HCT116 (cell line): ENCODE data around the gene SAP130. TPM values are rescaled to one million over a fixed set of nuclear protein-coding genes. Genes with fewer than 3 reads are reported as not detected.

Source experiments
- ATAC-seq: fragments of 200-7000 bp; cut with Tn5 transposase; 2 replicates; pipeline ENCODE4 v1.9.1; 2020; ENCODE audit warnings: mild to moderate bottlenecking, moderate library complexity
- BruUV-seq: library from RNA; stranded (reverse); fragments of 400-500 nt; replicated peaks from 2 replicates; lab custom pipeline; 2021; lab: Mats Ljungman, UMichigan
- CTCF ChIA-PET: fragments of 300-600 bp; sonication (Branson Sonifier 250); formaldehyde crosslinking; loops from one replicate; lab custom pipeline; 2021; ENCODE audit warnings: antibody characterized with exemption; lab: Charles Lee
- POLR2A ChIA-PET: fragments of 300-600, 350-600 bp; sonication (Branson Sonifier 250); formaldehyde crosslinking; loops from one replicate; lab custom pipeline; 2021; ENCODE audit warnings: antibody characterized with exemption; lab: Charles Lee
- RAD21 ChIA-PET, 2 experiments: fragments of 300-600 bp; sonication (Branson Sonifier 250); formaldehyde crosslinking; loops; one replicate each; lab custom pipeline; 2023; ENCODE audit warnings: low total read pairs in 2 of 2; ENCODE audit not compliant: uncharacterized antibody in 2 of 2, unreplicated experiment in 2 of 2, low non-redundant PET in 1 of 2; lab: Charles Lee
- DNase-seq: peaks from one replicate; pipeline ENCODE4 v3.0.0-alpha.2; 2010; ENCODE audit warnings: low read depth, low spot score
- H2AFZ ChIP-seq: fragments of 200-600 bp; shearing (Covaris generic), sonication (generic); 2 replicates; pipeline ENCODE4 v1.6.1; 2017; ENCODE audit warnings: low read depth, mixed run types, mixed read lengths, antibody characterized with exemption, low read length; ENCODE audit not compliant: poor library complexity, severe bottlenecking
- H3K27ac ChIP-seq: 2 replicates; pipeline ENCODE4 v1.5.1; 2012; ENCODE audit warnings: low read depth, low read length
- H3K27me3 ChIP-seq: fragments of 200-600 bp; sonication (generic); 2 replicates; pipeline ENCODE4 v1.6.1; 2016; ENCODE audit warnings: mixed run types, low read length, mixed read lengths; ENCODE audit not compliant: insufficient read depth
- H3K36me3 ChIP-seq, 2 experiments: fragments of 200-500 bp in 1 of 2; fragments of 200-600 bp in 1 of 2; sonication (Bioruptor generic) in 1 of 2; sonication (generic) in 1 of 2; 2 replicates each; pipeline versions ENCODE4 v1.5.1 to v1.6.1; 2014 to 2016; ENCODE audit warnings: low read length in 2 of 2, inconsistent platforms in 1 of 2, mixed read lengths in 1 of 2, mixed run types in 1 of 2; ENCODE audit not compliant: insufficient read depth in 2 of 2, control insufficient read depth in 1 of 2
- H3K4me1 ChIP-seq, 2 experiments: fragments of 200-600 bp in 1 of 2; sonication (generic) in 1 of 2; 2 replicates each; pipeline versions ENCODE4 v1.5.1 to v1.6.1; 2012 to 2017; ENCODE audit warnings: low read length in 2 of 2, inconsistent platforms in 1 of 2, mild to moderate bottlenecking in 1 of 2, mixed read lengths in 1 of 2, mixed run types in 1 of 2, moderate library complexity in 1 of 2; ENCODE audit not compliant: insufficient read depth in 2 of 2, control insufficient read depth in 1 of 2
- H3K4me2 ChIP-seq: fragments of 200-600 bp; sonication (generic); 2 replicates; pipeline ENCODE4 v1.6.1; 2017; ENCODE audit warnings: mixed run types, low read length, mixed read lengths
- H3K4me3 ChIP-seq, 2 experiments: fragments of 200-600 bp in 1 of 2; sonication (generic) in 1 of 2; replicated peaks in 1 of 2; 2 replicates each; pipeline ENCODE4 v1.5.1; 2011 to 2016; ENCODE audit warnings: low read length in 2 of 2, control low read depth in 1 of 2, low read depth in 1 of 2, mild to moderate bottlenecking in 1 of 2, mixed read lengths in 1 of 2, mixed run types in 1 of 2
- H3K79me2 ChIP-seq: fragments of 200-600 bp; sonication (generic); 2 replicates; pipeline ENCODE4 v1.6.1; 2017; ENCODE audit warnings: mild to moderate bottlenecking, mixed run types, low read length, moderate library complexity, mixed read lengths; ENCODE audit not compliant: insufficient read depth
- H3K9ac ChIP-seq: fragments of 200-600 bp; sonication (generic); 2 replicates; pipeline ENCODE4 v1.6.1; 2016; ENCODE audit warnings: low read length, mixed read lengths
- H3K9me2 ChIP-seq: fragments of 200-600 bp; sonication (generic), shearing (Covaris generic); 2 replicates; pipeline ENCODE4 v1.6.1; 2017; ENCODE audit warnings: mixed run types, mild to moderate bottlenecking, moderate library complexity; ENCODE audit not compliant: insufficient read depth
- H3K9me3 ChIP-seq, 2 experiments: fragments of 200-500 bp in 1 of 2; fragments of 200-600 bp in 1 of 2; sonication (Bioruptor generic) in 1 of 2; sonication (generic) in 1 of 2; 2 replicates each; pipeline ENCODE4 v1.6.1; 2014 to 2017; ENCODE audit warnings: low read length in 2 of 2, mixed read lengths in 2 of 2, inconsistent platforms in 1 of 2, low read depth in 1 of 2, mild to moderate bottlenecking in 1 of 2, mixed run types in 1 of 2, moderate library complexity in 1 of 2; ENCODE audit not compliant: control insufficient read depth in 1 of 2, insufficient read depth in 1 of 2
- H4K20me1 ChIP-seq: fragments of 200-600 bp; sonication (generic), shearing (Covaris generic); 2 replicates; pipeline ENCODE4 v1.6.1; 2017; ENCODE audit warnings: mixed run types, mild to moderate bottlenecking, moderate library complexity; ENCODE audit not compliant: insufficient read depth
- CBX3 ChIP-seq: IDR thresholded peaks from 2 replicates; pipeline ENCODE4 v1.6.1; 2012; ENCODE audit warnings: low read depth
- ELF1 ChIP-seq: IDR thresholded peaks from 2 replicates; pipeline ENCODE4 v1.6.1; 2012; ENCODE audit warnings: low read depth, borderline replicate concordance
- EZH2 ChIP-seq: fragments of 200-600 bp; sonication (generic); IDR thresholded peaks from 2 replicates; pipeline ENCODE4 v1.6.1; 2017; ENCODE audit warnings: antibody characterized with exemption, mixed run types
- EZH2phosphoT487 ChIP-seq: fragments of 200-600 bp; IDR thresholded peaks from 2 replicates; pipeline ENCODE4 v1.6.1; 2018; ENCODE audit warnings: antibody characterized with exemption, borderline replicate concordance
- FOSL1 ChIP-seq: IDR thresholded peaks from 2 replicates; pipeline ENCODE4 v1.6.1; 2012; ENCODE audit warnings: low read depth
- JUND ChIP-seq: IDR thresholded peaks from 2 replicates; pipeline ENCODE4 v1.6.1; 2012
- MAX ChIP-seq: IDR thresholded peaks from 2 replicates; pipeline ENCODE4 v1.6.1; 2012
- POLR2A ChIP-seq: IDR thresholded peaks from 2 replicates; pipeline ENCODE4 v1.7.0; 2011; ENCODE audit warnings: borderline replicate concordance; ENCODE audit not compliant: insufficient read depth, insufficient read length; ENCODE audit errors: extremely low read depth
- POLR2AphosphoS5 ChIP-seq: IDR thresholded peaks from 2 replicates; pipeline ENCODE4 v1.6.1; 2011; ENCODE audit warnings: mild to moderate bottlenecking, low read depth, low read length, moderate library complexity
- RAD21 ChIP-seq: IDR thresholded peaks from 2 replicates; pipeline ENCODE4 v1.6.1; 2012; ENCODE audit warnings: low read depth, mild to moderate bottlenecking
- SP1 ChIP-seq: IDR thresholded peaks from 2 replicates; pipeline ENCODE4 v1.6.1; 2012; ENCODE audit warnings: low read depth
- SRF ChIP-seq: IDR thresholded peaks from 2 replicates; pipeline ENCODE4 v1.6.1; 2012; ENCODE audit warnings: low read depth
- TCF7L2 ChIP-seq: IDR thresholded peaks from 2 replicates; pipeline ENCODE4 v1.7.0; 2011; ENCODE audit warnings: borderline replicate concordance, inconsistent platforms; ENCODE audit not compliant: insufficient read depth, insufficient read length; ENCODE audit errors: extremely low read depth
- YY1 ChIP-seq: IDR thresholded peaks from 2 replicates; pipeline ENCODE4 v1.6.1; 2011; ENCODE audit warnings: low read length, low read depth, moderate library complexity, mild to moderate bottlenecking; ENCODE audit not compliant: insufficient replicate concordance; ENCODE audit errors: extremely low read depth
- ZBTB33 ChIP-seq: IDR thresholded peaks from 2 replicates; pipeline ENCODE4 v1.6.1; 2011; ENCODE audit warnings: mild to moderate bottlenecking, low read length, moderate library complexity; ENCODE audit not compliant: insufficient replicate concordance; ENCODE audit errors: extremely low read depth
- intact Hi-C: fragments of 100-400 bp; cut with micrococcal nuclease; formaldehyde crosslinking; loops from 2 replicates; pipeline ENCODE4 v1.10.0; 2022
- total RNA-seq: library from RNA; stranded (reverse); gene quantifications from one replicate; pipeline ENCODE4 v1.2.1, GENCODE V29; 2021; ENCODE audit not compliant: unreplicated experiment
- TF ChIP-seq, protein P1 (sequence below): IDR thresholded peaks from 2 replicates; pipeline ENCODE4 v1.6.1; 2012

Gene SAP130
- total RNA-seq, 1 experiment from 2014 or later: 29.5 TPM

GRCh38 chr2:128057334-128057733, 29.5 kb upstream of the SAP130 start:
- ChIA-PET CTCF (no interaction called here), POLR2A (no interaction called here)
- no peaks in the 10 kb centered on the region for H3K4me1 ChIP-seq
- no peak overlapping the region for H2AFZ ChIP-seq
- ATAC-seq: no peak
- H3K79me2 ChIP-seq: no peaks in the 10 kb centered on the region
- H3K27ac ChIP-seq: no peak overlapping the region
- no peaks in the 10 kb centered on the region for H3K36me3 ChIP-seq
- no peak overlapping the region for H3K4me2 ChIP-seq
- BruUV-seq: no TSS peak
- H3K9ac ChIP-seq: no peak overlapping the region
- no peaks in the 10 kb centered on the region for H3K9me2 ChIP-seq
- no peak overlapping the region for H3K4me3 ChIP-seq
- H3K27me3 ChIP-seq: no peaks in the 10 kb centered on the region
- TF ChIP-seq MAX (no peak), SP1 (no peak)
- TF ChIP-seq, all 23 proteins: peak for 0
- Histone ChIP-seq H3K9me3 (no peaks in the 10 kb centered on the region), H4K20me1 (no peaks in the 10 kb centered on the region)
- no peak for DNase-seq
- intact Hi-C loops: no loop called here
- RAD21 ChIA-PET: no interaction called here

DNA sequence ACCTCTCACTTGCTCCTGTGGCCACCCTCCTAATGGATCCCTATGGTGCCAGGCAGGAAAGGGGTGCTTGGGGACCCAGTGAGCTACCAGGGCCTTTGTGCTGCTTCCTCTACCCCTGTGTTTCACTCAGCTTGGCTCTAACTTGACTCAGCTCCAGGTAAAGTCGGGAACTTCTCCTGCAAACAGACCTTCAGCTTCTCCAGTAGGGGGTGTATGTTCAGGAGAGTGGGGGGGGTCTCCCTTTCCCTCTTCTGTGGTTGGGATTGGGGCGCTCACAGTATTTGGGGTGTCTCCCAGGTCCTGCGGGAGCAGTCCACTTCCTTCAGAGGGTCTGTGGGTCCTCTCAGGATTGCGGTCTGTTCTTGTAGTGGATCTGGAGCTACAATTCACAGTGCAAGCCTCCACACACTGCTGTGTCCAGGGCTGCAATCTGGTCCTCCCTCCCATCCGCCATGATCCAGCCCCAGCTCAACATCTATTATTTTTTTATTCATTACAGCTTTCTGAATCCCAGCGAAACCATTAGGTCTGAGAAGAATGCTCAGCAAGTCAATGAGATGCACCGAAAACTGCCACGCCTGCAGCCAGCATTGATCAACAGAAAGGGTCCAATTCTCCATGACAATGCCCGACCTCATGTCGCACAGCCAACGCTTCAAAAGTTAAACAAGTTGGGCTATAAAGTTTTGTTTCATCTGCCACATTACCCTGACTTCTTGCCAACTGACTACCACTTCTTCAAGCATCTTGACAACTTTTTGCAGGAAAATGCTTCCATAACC, 26.4 kb upstream of the SAP130 start:
- Histone ChIP-seq H3K27ac (no peak overlapping the region), H3K79me2 (no peaks in the 10 kb centered on the region), H3K9me3 (no peaks in the 10 kb centered on the region), H3K4me2 (no peak overlapping the region), H3K9me2 (no peaks in the 10 kb centered on the region), H4K20me1 (no peaks in the 10 kb centered on the region), H3K4me3 (no peak overlapping the region), H3K27me3 (no peaks in the 10 kb centered on the region), H3K4me1 (no peaks in the 10 kb centered on the region), H3K36me3 (no peaks in the 10 kb centered on the region), H2AFZ (no peak overlapping the region), H3K9ac (no peak overlapping the region)
- CTCF ChIA-PET: no interaction called here
- RAD21 ChIA-PET: interaction anchor here in 1 of 2 experiments (0.6 kb wide), 1 partner anchor 15 kb away, joined by 5 read pairs; no protein-coding TSS in a partner anchor
- intact Hi-C loops: no loop called here
- POLR2A ChIA-PET: no interaction called here
- no peak for DNase-seq
- no TSS peak for BruUV-seq
- ATAC-seq: no peak
- no peak for TF ChIP-seq SRF
- no peak for TF ChIP-seq POLR2AphosphoS5
- no peak for TF ChIP-seq EZH2
- no peak for TF ChIP-seq SP1
- TF ChIP-seq RAD21: no peak
- TF ChIP-seq YY1: no peak
- no peak for TF ChIP-seq ZBTB33
- TF ChIP-seq FOSL1: no peak
- no peak for TF ChIP-seq TCF7L2
- TF ChIP-seq MAX: no peak
- no peak for TF ChIP-seq JUND
- no peak for TF ChIP-seq ELF1
- TF ChIP-seq CBX3: no peak
- no peak for TF ChIP-seq POLR2A
- no peak for TF ChIP-seq EZH2phosphoT487
- TF ChIP-seq, protein P1, sequence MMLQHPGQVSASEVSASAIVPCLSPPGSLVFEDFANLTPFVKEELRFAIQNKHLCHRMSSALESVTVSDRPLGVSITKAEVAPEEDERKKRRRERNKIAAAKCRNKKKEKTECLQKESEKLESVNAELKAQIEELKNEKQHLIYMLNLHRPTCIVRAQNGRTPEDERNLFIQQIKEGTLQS: no peak
